Activated CD4-positive, CD25-positive, alpha-beta regulatory T cell treated with anti-CD3 and anti-CD28 coated beads, Interleukin-2, amount 50 U/mL, for 72 hours (primary cell): ENCODE data around the gene FASTKD3.
"Not testable (repeated sequence)": the region's sequence is repeated elsewhere in the genome, so short reads cannot be mapped to it uniquely, and the experiment has no call there.

Experiments used
- DNase-seq: peaks from one replicate; pipeline ENCODE4 v3.0.0; 2021

FASTKD3 gene, protein sequence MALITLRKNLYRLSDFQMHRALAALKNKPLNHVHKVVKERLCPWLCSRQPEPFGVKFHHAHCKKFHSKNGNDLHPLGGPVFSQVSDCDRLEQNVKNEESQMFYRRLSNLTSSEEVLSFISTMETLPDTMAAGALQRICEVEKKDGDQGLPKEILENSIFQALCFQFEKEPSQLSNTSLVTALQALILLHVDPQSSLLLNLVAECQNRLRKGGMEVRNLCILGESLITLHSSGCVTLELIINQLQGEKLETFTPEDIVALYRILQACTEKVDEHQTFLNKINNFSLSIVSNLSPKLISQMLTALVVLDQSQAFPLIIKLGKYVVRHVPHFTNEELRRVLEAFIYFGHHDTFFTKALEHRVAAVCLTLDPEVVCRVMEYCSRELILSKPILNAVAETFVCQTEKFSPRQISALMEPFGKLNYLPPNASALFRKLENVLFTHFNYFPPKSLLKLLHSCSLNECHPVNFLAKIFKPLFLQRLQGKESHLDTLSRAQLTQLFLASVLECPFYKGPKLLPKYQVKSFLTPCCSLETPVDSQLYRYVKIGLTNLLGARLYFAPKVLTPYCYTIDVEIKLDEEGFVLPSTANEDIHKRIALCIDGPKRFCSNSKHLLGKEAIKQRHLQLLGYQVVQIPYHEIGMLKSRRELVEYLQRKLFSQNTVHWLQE

DNA sequence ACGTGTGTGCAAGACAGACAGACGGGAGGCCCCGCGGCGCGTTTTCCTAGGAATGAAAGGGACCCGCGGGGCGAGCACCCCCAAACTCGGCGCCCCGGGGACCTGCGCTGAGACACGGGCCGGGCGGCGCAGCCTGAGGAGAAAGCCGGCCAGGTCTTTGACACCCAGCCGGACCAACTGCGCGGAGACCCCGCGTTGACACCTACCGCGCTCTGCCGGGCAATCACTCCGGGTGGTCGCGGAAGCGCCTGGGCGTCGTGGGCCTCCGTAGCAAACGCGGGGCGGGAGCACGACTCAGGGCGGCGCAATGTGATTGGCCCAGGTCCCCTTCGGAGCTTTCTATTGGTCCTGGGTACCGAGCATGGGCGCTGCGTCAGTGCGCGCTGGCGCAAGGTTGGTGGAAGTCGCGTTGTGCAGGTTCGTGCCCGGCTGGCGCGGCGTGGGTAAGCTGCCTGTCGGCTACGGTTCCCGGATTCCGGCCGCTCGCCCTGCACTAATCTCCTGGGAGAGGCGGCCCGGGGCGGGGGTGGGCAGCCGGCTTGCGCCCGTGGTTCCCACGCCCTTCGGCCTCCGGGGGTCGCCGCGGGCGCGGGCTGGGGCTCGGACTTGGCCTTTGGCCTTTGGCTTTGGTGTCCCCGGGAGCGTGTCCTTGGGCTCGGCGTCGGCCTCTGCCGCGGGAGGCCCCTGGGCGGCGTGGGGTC lies at the start of gene FASTKD3, which contains the start of gene MTRR:
TSS of gene FASTKD3 (minus strand) at position 259 of the 701 bp plus-strand sequence. CDS start 948 bp downstream, outside the sequence.
TSS of gene MTRR (plus strand) at position 376 of the 701 bp plus-strand sequence. CDS start 1,647 bp downstream, outside the sequence.
- DNase-seq = peak; percentile 88

DNA sequence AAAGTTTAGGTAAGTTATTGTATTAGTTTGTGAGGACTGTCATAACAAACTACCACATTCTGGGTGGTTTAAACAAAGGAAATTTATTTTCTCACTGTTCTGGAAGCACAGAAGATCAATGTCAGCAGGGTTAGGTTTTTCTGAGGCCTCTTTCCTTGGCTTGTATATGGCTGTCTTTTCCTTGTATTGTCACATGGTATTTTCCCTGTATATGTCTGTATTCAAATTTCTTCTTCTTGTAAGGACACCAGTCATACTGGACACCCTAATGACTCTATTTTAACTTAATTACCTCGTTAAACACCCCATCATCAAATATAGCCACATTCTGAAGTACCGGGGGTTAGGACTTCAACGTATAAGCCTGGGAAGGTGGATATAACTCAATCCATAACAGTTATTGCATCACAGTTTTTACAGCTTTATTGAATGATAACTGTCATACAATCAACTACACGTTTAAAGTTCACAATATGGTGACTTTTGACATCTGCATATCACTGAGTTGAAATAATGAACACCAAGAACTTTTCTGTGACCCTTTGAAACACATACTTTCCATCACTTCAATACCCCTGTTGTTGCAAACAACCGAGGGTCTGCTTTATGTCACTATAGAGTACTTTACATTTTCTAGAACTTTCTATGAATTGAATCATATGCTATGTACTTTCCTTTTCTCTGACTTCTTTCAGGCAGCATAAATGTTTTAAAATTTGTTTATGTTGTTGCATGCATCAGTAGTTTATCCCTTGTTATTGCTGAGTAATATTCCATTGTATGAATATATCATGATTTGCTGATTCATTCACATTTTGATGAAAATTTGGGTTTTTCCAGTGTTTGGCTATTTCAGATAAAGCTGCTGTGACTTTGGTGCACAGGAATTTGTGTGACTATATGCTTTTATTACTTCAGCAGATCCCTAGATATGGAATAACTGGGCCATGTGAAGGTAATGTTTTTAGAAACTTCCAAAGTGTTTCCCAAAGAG lies 48.6 kb upstream of the FASTKD3 start:
- no peak for DNase-seq

DNA sequence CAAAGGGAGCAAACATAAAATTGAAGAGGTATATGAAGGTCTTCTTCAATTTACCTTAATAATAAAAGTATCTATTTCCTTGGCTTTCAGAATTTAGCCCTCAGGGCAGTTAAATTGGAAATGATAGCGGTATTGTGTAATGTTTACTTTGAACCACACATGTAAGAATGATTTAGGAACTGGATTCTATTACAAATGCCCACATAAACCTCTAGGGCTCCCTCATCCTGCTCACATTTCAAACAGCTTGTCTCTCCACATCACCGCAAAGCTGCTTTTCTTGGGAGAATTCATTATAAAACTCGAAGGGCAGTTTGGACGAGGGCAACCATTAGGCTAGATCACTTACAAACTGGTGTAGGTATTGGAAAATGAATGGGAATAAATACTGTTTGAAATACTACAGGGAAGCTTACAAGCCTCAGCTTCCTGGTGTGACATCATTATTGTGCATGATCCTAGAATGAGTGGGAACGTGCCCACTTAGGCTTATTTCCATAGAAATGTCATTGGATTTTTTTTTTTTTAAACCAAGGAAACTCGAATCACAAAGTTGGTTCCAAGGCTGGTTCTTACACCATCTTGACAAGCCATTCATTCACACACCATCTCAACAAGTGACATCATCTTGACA lies 47.5 kb upstream of the FASTKD3 start:
- no peak for DNase-seq

DNA sequence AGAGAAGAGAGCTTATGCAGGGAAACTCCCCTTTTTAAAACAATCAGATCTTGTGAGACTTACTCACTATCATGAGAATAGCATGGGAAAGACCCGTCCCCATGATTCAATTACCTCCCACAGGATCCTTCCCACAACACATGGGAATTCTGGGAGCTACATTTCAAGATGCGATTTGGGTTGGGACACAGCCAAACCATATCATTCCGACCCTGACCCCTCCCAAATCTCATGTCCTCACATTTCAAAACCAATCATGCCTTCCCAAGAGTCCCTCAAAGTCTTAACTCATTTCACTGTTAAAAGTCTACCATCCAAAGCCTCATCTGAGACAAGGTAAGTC lies 42.6 kb upstream of the FASTKD3 start:
- DNase-seq = not testable (repeated sequence)

DNA sequence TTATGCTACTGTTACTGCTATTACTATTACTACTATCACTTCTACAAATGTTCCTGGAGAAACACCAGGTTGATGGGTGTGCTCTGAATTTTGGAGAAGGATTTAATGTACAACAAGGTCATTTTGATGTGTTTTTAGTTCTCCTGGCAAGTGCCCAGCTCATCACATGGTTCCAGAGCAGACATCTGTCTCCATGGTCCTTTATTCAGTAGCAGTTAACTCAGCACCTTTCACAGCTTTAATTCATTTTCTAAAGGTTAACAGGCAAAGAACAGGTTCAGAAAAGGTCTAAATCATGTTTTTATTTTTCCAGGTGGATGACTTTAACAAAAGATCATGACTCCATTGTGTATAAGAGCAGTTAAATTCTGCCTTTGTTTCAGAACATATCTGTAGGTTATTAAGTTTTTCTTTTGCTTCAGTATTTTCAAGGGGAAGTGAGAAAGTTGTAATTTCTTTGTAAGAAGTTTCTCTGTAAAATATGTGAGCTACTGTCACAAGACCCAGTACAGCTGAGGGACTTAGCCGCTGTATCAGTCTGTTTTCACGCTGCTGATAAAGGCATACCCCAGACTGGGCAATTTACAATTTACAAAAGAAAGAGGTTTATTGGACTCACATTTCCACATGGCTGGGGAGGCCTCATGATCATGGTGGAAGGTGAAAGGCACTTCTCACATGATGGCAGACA lies 42.1 kb upstream of the FASTKD3 start:
- no peak for DNase-seq

DNA sequence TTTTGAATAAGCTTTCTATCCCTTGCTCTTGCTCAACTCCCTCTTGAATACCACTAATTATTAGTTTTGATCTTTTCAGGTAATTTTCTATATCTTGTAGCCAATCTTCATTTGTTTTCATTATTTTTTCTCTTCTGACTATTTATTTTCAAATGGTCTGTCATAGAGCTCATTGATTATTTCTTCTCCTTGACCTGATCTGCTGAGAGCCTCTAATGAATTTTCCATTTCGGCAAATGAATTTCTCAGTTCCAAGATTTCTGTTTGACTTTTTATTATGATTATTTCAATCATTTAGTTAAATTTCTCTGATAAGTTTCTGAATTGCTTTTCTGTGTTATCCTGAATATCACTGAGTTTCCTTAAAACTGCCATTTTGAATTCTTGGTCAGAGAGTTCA lies 39.5 kb upstream of the FASTKD3 start:
- DNase-seq = no peak

DNA sequence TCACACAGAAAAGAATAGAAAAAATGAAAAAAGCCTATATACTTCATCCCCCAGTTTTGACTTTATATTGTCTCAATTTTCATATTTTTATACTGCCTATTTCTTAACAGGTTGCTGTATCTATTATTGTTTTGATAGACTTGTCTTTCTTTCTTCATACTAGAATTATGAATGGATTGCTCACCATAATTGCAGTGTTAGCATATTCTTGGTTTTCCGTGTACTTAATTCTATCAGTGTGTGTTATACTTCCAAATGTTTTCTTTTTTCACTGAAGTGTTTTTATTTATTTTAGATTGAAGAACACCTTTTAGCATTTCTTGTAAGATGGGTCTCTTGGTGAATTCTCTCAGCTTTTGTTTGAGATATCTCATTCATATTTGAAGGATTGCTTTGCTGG lies 38.8 kb upstream of the FASTKD3 start:
- no peak for DNase-seq

DNA sequence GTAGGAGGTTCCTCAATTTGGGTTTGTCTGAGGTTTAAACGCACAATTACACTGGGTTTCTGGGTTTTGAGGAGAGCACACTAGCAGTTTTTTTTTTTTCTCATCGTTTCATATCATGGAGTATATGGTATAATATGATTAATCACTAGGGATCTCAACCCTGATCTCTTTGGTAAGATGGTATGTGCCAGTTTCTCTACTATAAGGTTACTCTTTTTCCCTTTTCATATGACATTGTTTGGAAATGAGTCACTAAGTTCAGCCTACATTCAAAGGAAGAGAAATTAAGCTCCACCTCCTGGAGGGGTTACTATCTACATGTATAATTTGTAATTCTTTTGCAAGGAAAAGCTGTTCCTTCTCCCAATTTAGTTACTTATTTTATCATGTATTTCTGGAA lies 35.3 kb upstream of the FASTKD3 start:
- DNase-seq = no peak

DNA sequence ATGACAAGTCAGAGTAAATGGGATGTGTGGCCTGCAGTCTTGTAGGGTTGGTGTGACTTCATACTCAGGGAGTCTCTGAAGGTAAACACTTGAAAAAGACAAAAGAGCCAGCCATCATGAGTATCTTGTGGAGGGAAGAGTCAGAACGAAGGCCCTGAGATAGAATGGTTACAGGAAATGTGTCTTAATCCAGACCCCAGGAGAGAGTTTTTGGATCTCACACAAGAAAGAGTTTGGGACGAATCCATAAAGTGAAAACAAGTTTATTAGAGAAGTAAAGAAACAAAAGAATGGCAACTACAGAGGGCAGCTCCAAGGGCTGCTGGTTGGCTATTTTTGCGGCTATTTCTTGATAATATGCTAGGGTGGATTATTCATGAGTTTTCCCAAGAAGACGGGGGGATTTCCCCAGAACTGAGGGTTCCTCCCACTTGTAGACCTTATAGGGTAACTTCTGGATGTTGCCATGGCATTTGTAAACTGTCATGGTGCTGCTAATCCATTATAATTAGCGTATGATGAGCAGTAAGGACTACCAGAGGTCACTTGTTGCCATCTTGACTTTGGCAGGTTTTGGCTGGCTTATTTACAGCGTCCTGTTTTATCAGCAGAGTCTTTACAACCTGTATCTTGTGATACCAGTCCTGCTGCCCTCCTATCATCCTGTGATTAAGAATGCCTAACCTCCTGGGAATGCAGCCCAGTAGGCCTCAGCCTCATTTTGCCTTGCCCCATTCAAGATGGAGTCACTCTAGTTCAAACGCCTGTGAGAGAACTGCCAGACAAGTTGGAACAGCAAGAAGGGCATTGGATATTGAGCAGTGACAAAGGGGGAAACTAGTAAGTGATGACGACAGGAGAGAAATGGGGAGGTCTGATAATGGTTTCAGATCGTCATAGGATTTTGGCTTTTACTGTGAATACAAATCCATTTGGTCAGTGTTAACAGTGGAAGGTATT lies 34.1 kb upstream of the FASTKD3 start:
- DNase-seq = no peak

DNA sequence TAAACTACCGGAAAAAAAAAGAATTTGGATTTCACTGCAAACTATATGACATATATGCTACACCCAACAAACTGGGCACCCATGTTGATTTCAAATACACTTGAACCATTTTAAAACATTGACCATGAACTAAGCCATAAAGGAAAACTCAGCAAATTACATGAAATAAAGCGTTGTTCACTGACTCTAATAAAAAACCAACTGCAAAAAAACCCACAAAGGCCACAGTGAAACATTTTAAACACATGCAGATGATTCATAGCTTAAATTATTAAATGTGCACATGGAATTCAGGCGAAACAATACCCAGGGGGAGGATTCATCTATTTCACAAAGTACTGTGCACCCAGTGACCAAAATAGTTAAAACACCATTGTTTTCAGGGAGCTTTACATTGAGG lies 33.4 kb upstream of the FASTKD3 start:
- DNase-seq = no peak

DNA sequence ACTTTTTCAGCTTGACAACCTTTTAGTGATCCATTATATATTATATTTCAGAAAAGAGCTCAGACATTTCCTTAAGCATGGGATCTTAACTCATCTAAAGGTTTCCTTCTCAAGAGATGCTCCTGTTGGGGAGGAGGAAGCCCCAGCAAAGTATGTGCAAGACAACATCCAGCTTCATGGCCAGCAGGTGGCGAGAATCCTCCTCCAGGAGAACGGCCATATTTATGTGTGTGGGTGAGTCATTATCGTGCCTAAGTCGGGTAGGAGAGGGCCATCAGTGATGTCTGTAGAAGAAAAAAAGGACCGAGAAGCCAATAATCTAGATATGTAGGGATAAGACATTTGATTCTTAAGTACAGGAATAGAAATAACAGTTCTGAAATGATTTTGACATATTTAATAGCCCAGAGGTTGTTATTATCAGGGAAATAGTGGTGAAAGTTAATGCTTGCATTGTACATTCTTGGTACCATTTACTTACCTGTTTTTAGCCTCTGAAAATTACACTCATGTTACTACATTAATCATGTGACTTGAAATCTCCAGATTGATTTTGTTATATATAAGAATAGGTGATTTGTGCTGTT lies 28.3 kb upstream of the FASTKD3 start:
- DNase-seq = no peak

DNA sequence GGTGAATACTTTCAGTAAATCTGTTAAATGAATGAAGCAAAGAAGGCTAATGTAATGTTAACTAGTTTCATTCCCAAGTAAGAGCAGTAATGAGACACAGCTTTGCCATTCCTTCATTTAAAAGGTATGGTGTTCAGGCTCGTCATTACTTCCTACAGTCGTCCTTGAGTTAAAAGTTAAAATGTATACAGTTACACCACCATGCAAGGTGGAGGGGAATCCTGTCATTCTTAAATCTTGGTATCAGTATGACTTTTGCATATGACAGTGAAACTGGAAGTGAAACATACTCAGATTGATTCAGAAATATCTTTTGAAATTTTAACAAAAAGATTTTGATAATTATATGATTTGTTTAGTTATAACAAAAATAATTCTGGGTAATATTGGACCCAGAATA lies 26.0 kb upstream of the FASTKD3 start:
- no peak for DNase-seq

DNA sequence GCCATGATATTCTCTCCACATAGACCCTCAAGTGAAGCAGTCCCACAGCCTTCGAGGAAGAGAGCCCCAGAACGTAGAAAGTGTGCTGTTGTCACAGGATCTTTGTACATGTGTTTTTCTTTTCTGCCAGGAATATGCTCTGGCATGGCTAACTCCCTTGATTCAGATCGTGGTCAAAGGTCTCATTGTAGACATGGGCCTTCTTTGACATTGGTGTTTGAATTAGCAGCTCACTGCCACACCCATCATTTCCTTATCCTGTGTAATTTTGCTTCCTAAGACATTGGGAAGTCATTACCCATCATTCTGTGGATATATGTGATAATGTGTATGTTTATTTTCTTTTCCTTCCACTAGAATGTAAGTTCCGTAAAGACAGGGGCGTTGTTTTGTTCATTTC lies 25.6 kb upstream of the FASTKD3 start:
- DNase-seq = no peak

DNA sequence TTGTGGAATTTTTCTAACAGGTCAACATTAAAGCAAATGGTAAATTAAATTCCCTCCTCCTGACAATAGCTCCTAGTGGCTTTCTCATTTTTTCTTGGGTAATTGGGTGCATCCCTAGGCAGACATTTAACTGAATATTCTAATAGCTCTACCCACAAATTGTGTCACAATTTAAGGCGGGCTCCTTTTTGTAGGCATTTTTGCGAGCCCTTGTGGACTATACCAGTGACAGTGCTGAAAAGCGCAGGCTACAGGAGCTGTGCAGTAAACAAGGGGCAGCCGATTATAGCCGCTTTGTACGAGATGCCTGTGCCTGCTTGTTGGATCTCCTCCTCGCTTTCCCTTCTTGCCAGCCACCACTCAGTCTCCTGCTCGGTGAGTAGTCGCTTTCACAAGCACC lies 20.1 kb upstream of the FASTKD3 start:
- no peak for DNase-seq

DNA sequence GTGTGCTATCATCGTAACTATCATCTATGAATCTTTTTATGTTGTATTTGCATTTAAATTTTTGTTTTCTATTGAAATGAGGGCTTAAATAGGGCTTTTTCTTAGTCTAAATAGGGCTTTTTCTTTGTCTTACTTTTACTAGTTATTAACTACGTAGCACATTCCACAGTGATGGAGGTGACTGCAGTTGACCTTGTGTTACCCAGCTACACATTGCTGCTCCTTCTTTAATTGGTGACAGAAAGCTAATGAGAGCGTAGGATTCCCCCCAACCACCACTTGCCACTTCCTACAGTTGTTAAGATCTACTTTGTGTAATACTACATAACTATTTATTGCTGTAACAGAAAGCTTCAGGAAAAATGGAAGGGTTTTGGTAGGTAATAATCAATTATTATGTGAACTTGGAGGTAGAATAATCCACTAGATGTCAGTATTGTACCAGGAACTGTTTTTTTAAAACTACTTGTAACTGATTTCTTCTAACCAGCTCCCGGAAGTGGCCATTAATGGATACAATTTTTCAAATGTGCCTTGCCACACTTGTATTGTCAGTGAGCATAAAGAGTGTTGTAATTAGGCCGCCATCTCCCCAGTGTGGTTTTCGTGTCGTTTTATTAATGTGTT lies 18.1 kb upstream of the FASTKD3 start:
- DNase-seq = no peak

DNA sequence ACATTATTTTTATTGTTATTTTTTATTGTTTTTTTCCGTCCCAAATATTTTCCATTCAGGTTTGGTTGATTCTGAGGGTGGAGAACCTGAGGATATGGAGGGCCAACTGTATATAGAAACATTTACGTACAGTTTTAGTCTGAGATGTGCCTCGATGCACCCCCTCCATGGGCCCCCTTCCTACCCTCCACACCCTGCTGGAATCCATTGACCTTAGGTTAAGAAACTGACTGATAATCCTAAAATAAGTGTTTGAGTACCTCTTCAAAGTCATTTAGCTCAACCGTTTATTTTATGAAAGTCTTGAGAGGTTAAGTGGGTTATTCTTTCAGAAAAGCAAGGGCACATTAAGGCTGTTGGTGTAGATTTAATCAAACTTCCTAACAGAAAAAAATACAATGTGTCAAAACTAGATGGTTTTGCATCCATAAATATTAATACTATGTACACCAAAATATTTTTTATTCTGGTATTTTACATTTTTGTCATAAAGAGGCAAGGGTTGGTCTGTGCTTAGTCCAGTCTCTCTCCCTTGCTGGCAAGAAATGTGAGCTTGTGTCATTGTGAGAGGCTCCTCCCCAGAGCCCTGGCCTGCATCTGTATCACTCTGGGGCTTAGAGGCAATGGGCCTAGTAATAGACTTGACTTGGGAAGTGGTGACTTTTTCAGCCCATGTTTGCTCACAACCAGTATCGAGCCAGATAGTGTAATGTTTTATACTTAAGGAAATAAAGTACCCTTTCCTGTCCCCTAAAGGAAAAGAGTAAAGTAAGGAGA lies 15.8 kb upstream of the FASTKD3 start:
- no peak for DNase-seq

DNA sequence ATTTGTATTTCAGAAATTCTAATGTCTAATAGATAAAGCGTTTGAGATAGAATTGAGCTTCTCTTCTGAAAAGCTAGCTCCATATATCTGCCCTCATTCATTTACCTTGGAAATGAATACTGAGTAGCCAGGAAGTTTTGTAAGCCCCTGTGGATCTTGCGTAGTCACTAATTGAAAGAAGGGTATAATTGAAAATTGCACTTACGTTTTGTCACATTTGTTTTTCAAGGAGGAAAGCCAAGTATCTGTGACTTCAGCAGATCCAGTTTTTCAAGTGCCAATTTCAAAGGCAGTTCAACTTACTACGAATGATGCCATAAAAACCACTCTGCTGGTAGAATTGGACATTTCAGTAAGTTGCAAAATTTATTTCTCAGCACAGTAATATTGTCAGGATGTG lies 14.1 kb upstream of the FASTKD3 start:
- DNase-seq = no peak

DNA sequence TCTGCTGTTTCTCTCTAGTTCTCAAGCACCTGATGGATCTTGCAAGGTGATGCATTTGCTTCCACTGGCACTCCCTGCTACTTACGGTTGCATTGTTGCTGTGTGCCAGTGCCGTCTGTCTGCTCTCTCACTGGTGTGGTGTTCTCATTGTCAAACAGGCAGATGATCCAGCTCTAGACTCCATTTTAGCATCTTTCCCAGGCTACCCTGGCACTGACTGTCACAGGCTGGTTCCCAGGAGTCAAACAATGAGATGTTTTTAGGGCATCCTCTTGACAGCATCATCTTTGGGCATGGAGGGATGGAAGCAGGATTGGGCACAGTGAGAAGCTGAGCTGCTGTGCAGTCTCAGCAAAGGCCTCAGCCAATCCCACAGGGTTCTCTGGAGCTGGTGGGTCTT lies 13.0 kb upstream of the FASTKD3 start:
- no peak for DNase-seq

DNA sequence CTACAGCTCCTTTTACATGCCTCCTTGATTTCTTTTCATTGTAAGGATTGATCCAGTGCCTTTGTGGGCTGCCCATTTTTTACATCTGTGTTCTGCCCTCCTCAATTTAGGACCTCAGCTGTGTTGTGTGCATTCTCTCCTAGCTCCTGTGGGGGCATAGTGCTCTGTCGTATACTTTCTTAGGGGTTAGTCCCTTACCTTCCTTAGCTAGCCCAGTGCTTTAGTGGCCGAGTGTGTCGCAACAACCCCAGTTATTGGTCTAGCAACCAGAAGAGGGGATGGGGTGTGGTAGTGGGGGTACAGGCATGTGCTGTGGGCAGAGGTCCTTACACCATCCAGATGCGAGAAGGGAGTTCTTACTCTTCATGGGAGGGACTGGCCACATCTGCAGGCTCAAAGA lies 12.3 kb upstream of the FASTKD3 start:
- no peak for DNase-seq
